Activated CD4-positive, alpha-beta memory T cell treated with anti-CD3 and anti-CD28 coated beads for 36 hours (primary cell): ENCODE results near the gene OSBPL2. TPM values are rescaled to one million over a fixed set of nuclear protein-coding genes. Genes with fewer than 3 reads are reported as not detected.

Experiments used
- CTCF ChIA-PET: fragments of 350-600 bp; sonication (Branson Sonifier 250); formaldehyde crosslinking; loops from one replicate; lab custom pipeline; 2021; ENCODE audit warnings: antibody characterized with exemption, inconsistent platforms; lab: Charles Lee
- POLR2A ChIA-PET: fragments of 350-600 bp; sonication (Branson Sonifier 250); formaldehyde crosslinking; loops from one replicate; lab custom pipeline; 2021; ENCODE audit warnings: antibody characterized with exemption; lab: Charles Lee
- DNase-seq: peaks from one replicate; pipeline ENCODE4 v3.0.0-alpha.2; 2020
- H3K27ac Mint-ChIP-seq: one replicate; pipeline ENCODE4 v1.8.0; 2021; ENCODE audit warnings: mixed read lengths
- H3K27me3 Mint-ChIP-seq: one replicate; pipeline ENCODE4 v1.8.0; 2021; ENCODE audit warnings: mixed read lengths
- H3K36me3 Mint-ChIP-seq: one replicate; pipeline ENCODE4 v1.8.0; 2021; ENCODE audit warnings: mixed read lengths
- H3K4me1 Mint-ChIP-seq: one replicate; pipeline ENCODE4 v1.8.0; 2021; ENCODE audit warnings: low read depth, mixed read lengths
- H3K4me3 Mint-ChIP-seq: one replicate; pipeline ENCODE4 v1.8.0; 2021; ENCODE audit warnings: mild to moderate bottlenecking, mixed read lengths
- H3K9me3 Mint-ChIP-seq: one replicate; pipeline ENCODE4 v1.8.0; 2021; ENCODE audit warnings: mixed read lengths
- intact Hi-C: fragments of 100-400 bp; cut with micrococcal nuclease; formaldehyde crosslinking; loops from one replicate; pipeline ENCODE4 v1.15.1; 2023
- total RNA-seq, 2 experiments: library from RNA; stranded (reverse); gene quantifications; one replicate each; pipeline ENCODE4 v1.2.3, GENCODE V29; 2021

OSBPL2 gene
- total RNA-seq, 2 experiments from 2014 or later, result 25.4 to 29.3 TPM

GRCh38 chr20:62312662-62312977 lies 74.3 kb downstream of the OSBPL2 start:
- ChIA-PET CTCF (no interaction called here), POLR2A (no interaction called here)
- intact Hi-C loops, result no loop called here
- H3K36me3 Mint-ChIP-seq, result peaks cover 3% of the 10 kb centered on the region
- no peaks in the 10 kb centered on the region for H3K27me3 Mint-ChIP-seq
- H3K4me3 Mint-ChIP-seq, result no peak overlapping the region
- H3K9me3 Mint-ChIP-seq, result no peaks in the 10 kb centered on the region
- H3K4me1 Mint-ChIP-seq, result no peaks in the 10 kb centered on the region
- no peak for DNase-seq
- H3K27ac Mint-ChIP-seq, result no peak overlapping the region

GRCh38 chr20:62313021-62313420 lies 74.7 kb downstream of the OSBPL2 start:
- H3K4me3 Mint-ChIP-seq, result no peak overlapping the region
- H3K9me3 Mint-ChIP-seq, result no peaks in the 10 kb centered on the region
- intact Hi-C loops, result no loop called here
- DNase-seq, result no peak
- ChIA-PET POLR2A (no interaction called here), CTCF (no interaction called here)
- peaks cover 3% of the 10 kb centered on the region for H3K36me3 Mint-ChIP-seq
- no peaks in the 10 kb centered on the region for H3K4me1 Mint-ChIP-seq
- no peak overlapping the region for H3K27ac Mint-ChIP-seq
- no peaks in the 10 kb centered on the region for H3K27me3 Mint-ChIP-seq

GRCh38 chr20:62313460-62314338 lies 75.4 kb downstream of the OSBPL2 start:
- intact Hi-C loops, result no loop called here
- CTCF ChIA-PET, result no interaction called here
- Mint-ChIP-seq H3K9me3 (no peaks in the 10 kb centered on the region), H3K27ac (no peak overlapping the region), H3K4me3 (no peak overlapping the region), H3K4me1 (no peaks in the 10 kb centered on the region), H3K27me3 (no peaks in the 10 kb centered on the region), H3K36me3 (peaks cover 2% of the 10 kb centered on the region)
- POLR2A ChIA-PET, result no interaction called here
- DNase-seq, result no peak

- Mint-ChIP-seq H3K36me3 (no peaks in the 10 kb centered on the region), H3K4me3 (no peak overlapping the region), H3K27ac (no peak overlapping the region), H3K27me3 (no peaks in the 10 kb centered on the region), H3K4me1 (no peaks in the 10 kb centered on the region), H3K9me3 (no peaks in the 10 kb centered on the region)
- ChIA-PET CTCF (no interaction called here), POLR2A (no interaction called here)
- no peak for DNase-seq
- intact Hi-C loops, result no loop called here
Observed at GRCh38 chr20:62314339-62314638, 76.0 kb downstream of the OSBPL2 start.

- CTCF ChIA-PET, result no interaction called here
- no peak for DNase-seq
- no peaks in the 10 kb centered on the region for H3K27me3 Mint-ChIP-seq
- no peaks in the 10 kb centered on the region for H3K36me3 Mint-ChIP-seq
- no peaks in the 10 kb centered on the region for H3K4me1 Mint-ChIP-seq
- POLR2A ChIA-PET, result no interaction called here
- intact Hi-C loops, result no loop called here
- no peaks in the 10 kb centered on the region for H3K9me3 Mint-ChIP-seq
- H3K27ac Mint-ChIP-seq, result no peak overlapping the region
- H3K4me3 Mint-ChIP-seq, result no peak overlapping the region
Observed at GRCh38 chr20:62314711-62315302, 76.5 kb downstream of the OSBPL2 start.

- intact Hi-C loops, result no loop called here
- H3K9me3 Mint-ChIP-seq, result no peaks in the 10 kb centered on the region
- DNase-seq, result no peak
- H3K27ac Mint-ChIP-seq, result no peak overlapping the region
- no peaks in the 10 kb centered on the region for H3K4me1 Mint-ChIP-seq
- no peaks in the 10 kb centered on the region for H3K27me3 Mint-ChIP-seq
- H3K36me3 Mint-ChIP-seq, result no peaks in the 10 kb centered on the region
- H3K4me3 Mint-ChIP-seq, result no peak overlapping the region
- CTCF ChIA-PET, result no interaction called here
- POLR2A ChIA-PET, result no interaction called here
Observed at GRCh38 chr20:62315773-62316172, 77.5 kb downstream of the OSBPL2 start.

GRCh38 chr20:62316331-62317166 lies 78.2 kb downstream of the OSBPL2 start:
- Mint-ChIP-seq H3K36me3 (no peaks in the 10 kb centered on the region), H3K9me3 (no peaks in the 10 kb centered on the region), H3K27me3 (no peaks in the 10 kb centered on the region), H3K4me1 (no peaks in the 10 kb centered on the region), H3K4me3 (no peak overlapping the region), H3K27ac (no peak overlapping the region)
- no peak for DNase-seq
- ChIA-PET POLR2A (no interaction called here), CTCF (no interaction called here)
- intact Hi-C loops, result no loop called here

GRCh38 chr20:62317167-62317655 lies 78.9 kb downstream of the OSBPL2 start:
- POLR2A ChIA-PET, result no interaction called here
- no peaks in the 10 kb centered on the region for H3K27me3 Mint-ChIP-seq
- CTCF ChIA-PET, result no interaction called here
- H3K9me3 Mint-ChIP-seq, result no peaks in the 10 kb centered on the region
- intact Hi-C loops, result no loop called here
- H3K4me1 Mint-ChIP-seq, result no peaks in the 10 kb centered on the region
- no peaks in the 10 kb centered on the region for H3K36me3 Mint-ChIP-seq
- no peak overlapping the region for H3K4me3 Mint-ChIP-seq
- no peak for DNase-seq
- no peak overlapping the region for H3K27ac Mint-ChIP-seq

- Mint-ChIP-seq H3K27me3 (no peaks in the 10 kb centered on the region), H3K4me1 (no peaks in the 10 kb centered on the region), H3K27ac (no peak overlapping the region), H3K4me3 (no peak overlapping the region), H3K9me3 (no peaks in the 10 kb centered on the region), H3K36me3 (no peaks in the 10 kb centered on the region)
- peak; percentile 18 for DNase-seq
- ChIA-PET POLR2A (no interaction called here), CTCF (no interaction called here)
- intact Hi-C loops, result no loop called here
Observed at GRCh38 chr20:62318400-62319345, 80.4 kb downstream of the OSBPL2 start.

- no peaks in the 10 kb centered on the region for H3K9me3 Mint-ChIP-seq
- POLR2A ChIA-PET, result no interaction called here
- H3K4me1 Mint-ChIP-seq, result no peaks in the 10 kb centered on the region
- CTCF ChIA-PET, result no interaction called here
- no peaks in the 10 kb centered on the region for H3K36me3 Mint-ChIP-seq
- DNase-seq, result no peak
- H3K27ac Mint-ChIP-seq, result no peak overlapping the region
- intact Hi-C loops, result no loop called here
- H3K27me3 Mint-ChIP-seq, result no peaks in the 10 kb centered on the region
- no peak overlapping the region for H3K4me3 Mint-ChIP-seq
Observed at GRCh38 chr20:62319346-62319909, 81.1 kb downstream of the OSBPL2 start.

GRCh38 chr20:62320581-62321354 lies 82.4 kb downstream of the OSBPL2 start:
- CTCF ChIA-PET, result no interaction called here
- intact Hi-C loops, result no loop called here
- no peak overlapping the region for H3K27ac Mint-ChIP-seq
- H3K9me3 Mint-ChIP-seq, result no peaks in the 10 kb centered on the region
- DNase-seq, result peak; percentile 29
- no peaks in the 10 kb centered on the region for H3K36me3 Mint-ChIP-seq
- H3K27me3 Mint-ChIP-seq, result no peaks in the 10 kb centered on the region
- H3K4me3 Mint-ChIP-seq, result no peak overlapping the region
- POLR2A ChIA-PET, result no interaction called here
- no peaks in the 10 kb centered on the region for H3K4me1 Mint-ChIP-seq
